DMS79 treated with DMSO at 0.1 percent for 48 hours (cell line): ENCODE results near the gene STAT5A.
A peak's percentile ranks its signal among the peaks of the same experiment; 100 is the strongest.
"Not testable (repeated sequence)": the region's sequence is repeated elsewhere in the genome, so short reads cannot be mapped to it uniquely, and the experiment has no call there.

Experiments
- DNase-seq: peaks from one replicate; lab custom pipeline; 2025; lab: John Stamatoyannopoulos, UW

The STAT5A gene

DNA sequence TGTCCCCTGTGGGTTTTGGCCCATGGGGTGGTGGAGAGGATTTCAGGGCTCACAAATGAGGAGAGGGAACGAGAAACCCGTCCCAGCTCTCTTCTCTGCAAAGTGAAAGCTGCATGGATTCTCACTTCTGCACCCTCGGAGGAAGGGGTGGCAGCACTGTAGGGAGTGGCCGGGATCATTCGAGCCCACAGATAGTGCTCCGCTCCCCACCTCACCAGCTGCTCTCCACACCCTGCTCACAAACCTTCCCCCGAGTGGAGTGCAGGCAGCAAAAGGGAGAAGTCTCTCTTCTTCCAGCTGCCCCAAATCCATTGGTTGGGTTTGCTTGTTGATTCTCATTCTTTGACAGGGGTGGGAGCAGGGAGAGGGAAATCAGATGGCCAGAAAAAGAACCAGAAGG lies 20.1 kb downstream of the STAT5A start:
- DNase-seq: no peak

DNA sequence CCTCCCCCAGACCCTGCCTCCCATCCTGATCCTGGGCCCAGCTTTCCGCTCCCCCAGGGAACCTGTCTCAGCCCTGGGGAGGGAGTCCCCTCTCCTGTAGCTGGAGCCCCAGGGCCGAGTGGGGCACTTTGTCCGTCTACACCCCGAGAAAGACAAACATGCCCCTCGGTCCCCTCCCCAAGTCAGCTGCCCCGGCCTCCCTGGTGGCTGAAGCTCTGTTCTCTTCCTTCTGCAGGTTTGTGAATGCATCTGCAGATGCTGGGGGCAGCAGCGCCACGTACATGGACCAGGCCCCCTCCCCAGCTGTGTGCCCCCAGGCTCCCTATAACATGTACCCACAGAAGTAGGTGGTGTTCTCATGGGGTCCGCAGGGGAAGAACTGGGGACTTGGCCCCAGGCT lies 20.8 kb downstream of the STAT5A start:
- no peak for DNase-seq

DNA sequence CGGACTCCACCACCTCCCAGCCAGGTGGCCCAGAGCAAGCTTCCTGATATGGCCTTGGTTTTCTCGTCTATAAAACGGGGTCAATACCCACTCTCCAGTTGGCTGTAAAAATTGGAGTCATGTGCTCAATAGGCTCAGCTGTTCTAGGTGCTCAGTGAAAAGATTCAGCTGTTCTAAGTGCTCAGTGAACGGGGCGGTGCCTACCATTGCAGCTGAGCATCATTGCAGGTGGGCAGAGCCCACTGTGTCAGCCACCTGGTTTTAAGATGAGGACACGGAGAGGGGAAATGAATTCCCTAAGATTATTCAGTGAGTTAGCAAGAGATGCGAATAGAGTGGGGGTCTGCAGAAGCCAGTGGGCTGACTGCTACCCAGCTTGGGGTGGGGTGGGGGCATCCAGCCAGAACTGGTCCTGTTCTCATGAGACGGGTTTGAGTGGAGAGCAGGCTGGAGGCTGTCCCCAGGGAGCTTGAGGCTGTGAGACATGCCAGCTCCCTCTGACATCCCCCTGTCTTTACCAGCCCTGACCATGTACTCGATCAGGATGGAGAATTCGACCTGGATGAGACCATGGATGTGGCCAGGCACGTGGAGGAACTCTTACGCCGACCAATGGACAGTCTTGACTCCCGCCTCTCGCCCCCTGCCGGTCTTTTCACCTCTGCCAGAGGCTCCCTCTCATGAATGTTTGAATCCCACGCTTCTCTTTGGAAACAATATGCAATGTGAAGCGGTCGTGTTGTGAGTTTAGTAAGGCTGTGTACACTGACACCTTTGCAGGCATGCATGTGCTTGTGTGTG lies 21.9 kb downstream of the STAT5A start:
- no peak for DNase-seq

DNA sequence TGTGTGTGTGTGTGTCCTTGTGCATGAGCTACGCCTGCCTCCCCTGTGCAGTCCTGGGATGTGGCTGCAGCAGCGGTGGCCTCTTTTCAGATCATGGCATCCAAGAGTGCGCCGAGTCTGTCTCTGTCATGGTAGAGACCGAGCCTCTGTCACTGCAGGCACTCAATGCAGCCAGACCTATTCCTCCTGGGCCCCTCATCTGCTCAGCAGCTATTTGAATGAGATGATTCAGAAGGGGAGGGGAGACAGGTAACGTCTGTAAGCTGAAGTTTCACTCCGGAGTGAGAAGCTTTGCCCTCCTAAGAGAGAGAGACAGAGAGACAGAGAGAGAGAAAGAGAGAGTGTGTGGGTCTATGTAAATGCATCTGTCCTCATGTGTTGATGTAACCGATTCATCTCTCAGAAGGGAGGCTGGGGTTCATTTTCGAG lies 22.5 kb downstream of the STAT5A start:
- DNase-seq: no peak

DNA sequence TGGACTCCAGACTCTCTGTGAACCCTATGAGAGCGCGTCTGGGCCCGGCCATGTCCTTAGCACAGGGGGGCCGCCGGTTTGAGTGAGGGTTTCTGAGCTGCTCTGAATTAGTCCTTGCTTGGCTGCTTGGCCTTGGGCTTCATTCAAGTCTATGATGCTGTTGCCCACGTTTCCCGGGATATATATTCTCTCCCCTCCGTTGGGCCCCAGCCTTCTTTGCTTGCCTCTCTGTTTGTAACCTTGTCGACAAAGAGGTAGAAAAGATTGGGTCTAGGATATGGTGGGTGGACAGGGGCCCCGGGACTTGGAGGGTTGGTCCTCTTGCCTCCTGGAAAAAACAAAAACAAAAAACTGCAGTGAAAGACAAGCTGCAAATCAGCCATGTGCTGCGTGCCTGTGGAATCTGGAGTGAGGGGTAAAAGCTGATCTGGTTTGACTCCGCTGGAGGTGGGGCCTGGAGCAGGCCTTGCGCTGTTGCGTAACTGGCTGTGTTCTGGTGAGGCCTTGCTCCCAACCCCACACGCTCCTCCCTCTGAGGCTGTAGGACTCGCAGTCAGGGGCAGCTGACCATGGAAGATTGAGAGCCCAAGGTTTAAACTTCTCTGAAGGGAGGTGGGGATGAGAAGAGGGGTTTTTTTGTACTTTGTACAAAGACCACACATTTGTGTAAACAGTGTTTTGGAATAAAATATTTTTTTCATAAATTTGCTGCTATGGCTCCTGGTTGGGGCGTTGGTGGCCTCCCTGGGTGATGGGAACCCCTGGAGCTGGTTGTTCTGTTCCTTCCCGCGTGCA lies 23.1 kb downstream of the STAT5A start:
- DNase-seq: peak; percentile 52

DNA sequence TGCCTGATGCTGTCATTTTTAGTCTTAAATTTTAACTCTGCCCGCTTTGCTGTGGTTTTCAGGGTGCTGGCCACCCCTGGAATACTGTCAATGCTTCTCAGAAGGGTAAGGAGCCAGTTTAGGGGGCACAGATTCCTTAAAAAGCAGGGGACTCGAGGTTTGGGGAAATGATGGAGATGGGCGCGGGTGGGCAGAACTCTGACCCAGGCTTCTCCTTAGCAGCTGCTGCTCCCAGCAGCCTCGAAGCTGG lies 23.7 kb downstream of the STAT5A start:
- no peak for DNase-seq

DNA sequence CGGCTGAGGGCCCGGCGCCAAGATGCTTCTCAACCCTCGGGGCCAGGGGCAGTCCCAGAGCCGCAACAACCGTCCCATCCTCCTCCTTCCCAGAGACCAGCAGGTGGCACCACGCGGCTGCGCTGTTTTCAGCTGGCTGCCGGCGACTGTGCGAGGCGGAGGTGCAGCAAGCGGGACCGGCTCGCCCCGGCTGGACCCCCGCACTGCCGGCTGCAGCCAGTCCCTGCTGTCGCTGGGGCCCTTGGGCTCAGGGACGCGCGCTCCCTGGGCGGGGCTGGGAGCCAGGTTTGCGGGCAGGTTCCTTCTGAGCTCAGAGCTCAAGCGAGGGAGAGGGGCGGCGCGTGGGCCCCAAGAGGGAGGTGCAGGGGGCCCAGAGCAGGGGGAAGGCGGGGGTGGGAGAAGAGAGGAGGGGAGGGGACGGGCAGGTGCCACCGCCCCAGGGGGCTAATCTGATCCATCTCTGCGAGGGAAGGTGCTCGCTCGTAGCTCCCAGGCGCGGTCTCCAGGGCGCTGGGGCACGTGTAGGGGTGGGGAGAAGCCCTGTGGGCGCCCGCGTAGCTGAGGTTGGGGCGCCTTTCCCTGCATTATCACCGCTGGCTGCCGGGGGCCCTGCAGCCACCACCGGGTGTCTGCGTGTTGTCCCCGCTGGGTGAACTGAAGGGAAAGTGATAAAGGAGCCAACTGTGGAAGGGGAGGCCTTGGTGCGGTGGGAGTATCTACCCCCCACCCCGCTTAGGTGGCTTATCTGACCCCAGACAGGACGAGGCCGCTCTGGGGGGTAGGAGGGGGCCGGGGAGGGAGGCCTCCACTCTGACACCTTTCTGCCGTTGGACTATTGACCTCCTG lies 24.2 kb downstream of the STAT5A start:
- DNase-seq: peak; percentile 88

DNA sequence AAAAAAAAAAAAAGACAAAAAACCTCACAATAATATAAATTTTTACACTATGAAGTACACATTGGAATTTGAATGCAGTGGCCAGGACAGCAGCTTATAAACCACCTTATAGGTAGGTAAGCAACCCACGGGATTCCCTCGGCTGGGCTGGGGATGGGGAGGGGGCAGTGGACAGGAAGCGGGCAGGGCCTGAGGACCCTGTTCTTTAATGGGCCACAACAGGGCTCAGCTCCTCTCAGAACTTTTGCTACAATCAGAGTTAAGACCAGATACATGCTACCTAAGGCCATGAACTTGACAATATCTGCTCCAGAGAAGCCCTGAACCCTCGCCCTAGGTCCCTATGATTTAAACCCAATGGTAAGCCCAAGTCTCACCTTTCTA lies 25.1 kb downstream of the STAT5A start:
- DNase-seq: no peak

DNA sequence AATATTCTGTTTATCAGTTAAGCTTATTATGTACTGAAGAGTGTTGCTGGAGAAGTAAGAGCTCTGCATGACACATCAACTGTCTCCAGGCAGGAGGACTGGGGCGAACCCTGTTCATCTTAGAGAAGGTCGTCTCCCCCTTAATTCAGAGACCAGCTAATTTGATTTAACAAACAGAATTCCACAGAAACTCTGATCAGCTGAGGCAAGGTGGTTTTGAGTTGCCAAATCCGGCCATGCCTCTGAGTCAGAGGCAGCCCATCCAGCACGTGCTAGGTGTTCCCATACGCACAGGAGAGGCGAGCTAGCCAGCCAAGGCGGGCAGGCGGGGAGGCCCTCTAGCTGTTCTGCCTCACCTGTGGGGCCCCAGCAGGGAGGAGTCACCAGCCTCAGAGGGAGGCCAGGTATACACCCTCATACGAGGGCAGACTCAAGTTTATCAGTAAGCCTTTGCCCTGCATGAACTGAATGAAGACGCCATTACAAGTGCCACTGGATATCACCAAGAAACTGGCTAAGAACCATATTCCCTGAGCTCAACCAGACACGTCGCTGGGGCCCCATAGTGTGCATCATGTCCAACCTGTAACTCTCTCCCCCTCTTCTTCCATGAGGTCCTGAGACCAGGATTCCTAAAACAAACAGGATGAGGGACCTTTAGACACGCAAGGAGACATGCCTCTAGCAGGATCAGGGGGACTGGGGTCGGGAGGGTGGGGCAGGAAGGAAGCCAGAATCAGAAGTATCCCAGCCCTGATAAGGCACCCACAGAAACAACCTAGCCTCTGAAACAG lies 25.7 kb downstream of the STAT5A start:
- no peak for DNase-seq

DNA sequence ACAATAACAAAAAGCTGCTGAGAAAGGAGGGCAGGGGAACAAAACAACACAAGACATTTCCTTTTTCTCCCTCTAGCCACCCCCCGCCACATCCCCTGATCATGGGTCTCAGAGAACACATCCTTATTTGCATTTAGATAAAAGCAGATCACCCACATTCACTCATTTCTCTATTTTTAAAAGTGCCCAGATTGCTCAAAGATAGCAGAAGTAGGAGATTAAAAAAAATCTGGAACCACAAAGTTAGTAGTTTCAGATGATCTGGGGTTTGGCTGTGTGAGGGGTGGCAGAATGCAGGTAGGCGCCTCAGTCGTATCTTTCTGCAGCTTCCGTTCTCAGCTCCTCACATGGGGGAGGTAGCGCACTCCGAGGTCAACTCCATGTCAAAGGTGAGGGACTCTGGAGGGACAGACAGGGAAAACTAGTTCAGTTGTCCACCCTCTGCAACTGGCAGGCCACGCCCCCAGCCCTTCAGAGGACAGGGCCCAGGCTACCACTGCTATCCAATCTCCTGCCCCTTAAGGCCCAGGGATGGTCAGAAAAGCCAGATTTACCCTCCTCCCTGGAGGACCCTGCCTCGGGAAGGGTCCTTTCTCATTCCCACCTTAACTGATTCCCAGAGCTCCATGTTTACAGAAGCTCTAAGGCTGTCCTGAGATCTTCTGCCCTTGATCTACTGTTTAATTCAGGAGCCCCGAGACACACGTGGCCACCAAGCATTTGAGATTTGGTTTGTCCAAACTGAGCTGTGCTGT lies 27.3 kb downstream of the STAT5A start:
- DNase-seq: no peak

DNA sequence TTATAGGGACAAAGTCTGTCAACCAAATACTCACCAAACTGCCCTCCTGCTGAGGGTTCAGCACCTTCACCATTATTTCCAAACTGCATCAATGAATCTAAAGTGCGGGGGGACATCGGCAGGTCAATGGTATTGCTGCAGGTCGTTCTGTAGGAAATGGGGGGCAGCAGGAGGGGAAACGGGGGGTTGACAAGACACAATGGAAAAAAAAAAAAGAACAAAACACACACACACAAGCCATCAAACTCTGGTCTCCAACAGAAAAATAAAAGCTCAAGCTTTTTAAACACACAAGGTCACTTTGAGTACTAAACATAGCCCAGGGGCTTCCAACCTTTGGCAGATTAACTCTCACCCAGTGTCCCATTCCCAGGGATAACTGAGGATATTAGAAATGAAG lies 28.5 kb downstream of the STAT5A start:
- DNase-seq: no peak

DNA sequence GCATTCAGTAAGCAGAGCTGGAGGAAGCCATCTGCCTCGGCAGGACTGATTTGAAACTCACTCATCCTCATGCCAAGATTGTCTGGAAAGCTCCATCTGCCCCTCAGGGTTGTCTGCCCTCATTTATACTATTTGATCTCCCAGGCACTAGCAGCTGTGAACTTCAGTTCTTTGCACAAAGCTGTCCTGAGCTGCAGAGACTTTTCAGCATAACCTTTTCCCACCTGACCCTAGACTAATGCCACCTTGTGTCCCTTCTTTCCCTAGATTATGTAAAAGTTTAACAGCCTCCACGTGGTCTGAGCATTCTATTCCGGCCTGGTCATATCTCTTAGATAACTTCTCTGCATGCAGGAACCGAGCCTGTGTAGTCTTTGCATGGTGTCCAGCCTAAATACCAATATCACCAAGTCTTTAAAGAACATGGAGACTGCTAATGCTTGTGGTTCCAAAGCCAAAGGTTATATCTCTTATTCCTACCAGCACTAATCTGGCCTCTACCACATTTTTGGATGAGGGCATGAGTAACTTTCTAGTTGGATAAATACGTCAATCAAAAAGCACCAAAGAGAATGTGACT lies 29.1 kb downstream of the STAT5A start:
- DNase-seq: no peak

DNA sequence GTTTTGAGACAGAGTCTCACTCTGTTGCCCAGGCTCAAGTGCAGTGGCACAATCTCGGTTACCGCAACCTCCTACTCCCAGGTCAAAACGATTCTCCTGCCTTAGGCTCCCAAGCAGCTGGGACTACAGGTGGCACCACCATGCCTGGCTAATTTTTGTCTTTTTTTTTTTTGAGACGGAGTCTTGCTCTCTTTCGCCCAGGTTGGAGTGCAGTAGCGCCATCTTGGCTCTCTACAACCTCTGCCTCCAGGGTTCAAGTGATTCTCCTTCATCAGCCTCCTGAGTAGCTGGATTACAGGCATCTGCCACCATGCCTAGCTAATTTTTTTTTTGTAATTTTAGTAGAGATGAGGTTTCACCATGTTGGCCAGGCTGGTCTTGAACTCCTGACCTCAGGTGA lies 29.7 kb downstream of the STAT5A start:
- not testable (repeated sequence) for DNase-seq

DNA sequence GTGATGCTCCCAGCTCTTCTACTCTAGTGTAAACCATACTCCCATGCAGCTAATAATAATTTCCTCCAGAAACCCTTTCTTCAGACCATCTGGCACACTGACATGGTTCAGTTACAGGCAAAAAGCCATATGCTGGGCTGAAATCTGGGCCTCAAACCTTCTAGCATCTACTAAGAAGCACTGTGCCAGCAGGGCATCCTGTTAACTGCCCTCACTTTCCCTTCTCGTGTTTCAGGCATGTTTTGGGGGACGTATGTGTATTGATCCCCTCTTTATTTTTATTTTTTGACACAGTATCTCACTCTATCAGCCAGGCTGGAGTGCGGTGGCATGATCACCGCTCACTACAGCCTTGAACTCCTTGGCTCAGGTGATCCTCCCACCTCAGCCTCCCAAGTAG lies 33.3 kb downstream of the STAT5A start:
- no peak for DNase-seq

DNA sequence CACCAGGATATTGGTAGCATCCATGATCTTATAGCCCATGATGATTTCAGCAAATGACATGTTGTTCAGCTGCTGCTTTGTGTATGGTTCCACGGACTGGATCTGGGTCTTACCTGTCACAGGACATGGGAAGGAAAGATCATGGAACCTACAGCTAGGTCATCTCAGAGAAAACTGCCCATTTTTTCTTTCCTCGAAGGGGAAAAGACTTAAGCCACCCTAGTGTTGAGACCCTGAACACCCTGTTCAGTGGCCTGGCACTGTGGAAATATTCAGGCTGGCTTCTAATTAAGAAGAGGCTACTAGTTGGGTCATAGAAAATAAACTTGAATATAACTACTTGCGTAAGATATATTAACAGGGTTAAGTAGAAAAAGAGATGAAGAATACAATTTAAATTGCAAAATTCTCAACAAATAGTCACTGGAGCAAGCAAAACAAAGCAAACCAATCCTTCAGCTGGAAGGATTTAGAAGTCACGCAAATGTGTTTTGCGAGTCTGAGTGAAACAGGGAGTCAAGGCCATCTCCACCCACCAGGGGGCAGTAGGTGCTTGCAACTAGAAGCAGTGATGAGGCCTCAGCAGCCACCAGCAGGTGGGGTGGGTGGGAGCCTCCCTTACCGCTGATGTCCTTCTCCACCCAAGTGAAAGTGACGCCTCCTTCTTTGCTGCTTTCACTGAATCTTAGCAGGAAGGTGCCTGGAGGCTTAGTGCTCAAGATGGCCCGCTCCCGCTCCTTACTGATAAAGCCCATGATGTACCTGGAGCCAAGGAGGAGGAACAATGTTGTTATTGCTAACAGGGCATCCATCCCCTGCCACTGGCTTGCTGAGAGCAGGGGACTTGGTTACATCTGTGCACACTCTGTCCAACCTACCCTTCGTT lies 34.3 kb downstream of the STAT5A start:
- peak; percentile 88 for DNase-seq

DNA sequence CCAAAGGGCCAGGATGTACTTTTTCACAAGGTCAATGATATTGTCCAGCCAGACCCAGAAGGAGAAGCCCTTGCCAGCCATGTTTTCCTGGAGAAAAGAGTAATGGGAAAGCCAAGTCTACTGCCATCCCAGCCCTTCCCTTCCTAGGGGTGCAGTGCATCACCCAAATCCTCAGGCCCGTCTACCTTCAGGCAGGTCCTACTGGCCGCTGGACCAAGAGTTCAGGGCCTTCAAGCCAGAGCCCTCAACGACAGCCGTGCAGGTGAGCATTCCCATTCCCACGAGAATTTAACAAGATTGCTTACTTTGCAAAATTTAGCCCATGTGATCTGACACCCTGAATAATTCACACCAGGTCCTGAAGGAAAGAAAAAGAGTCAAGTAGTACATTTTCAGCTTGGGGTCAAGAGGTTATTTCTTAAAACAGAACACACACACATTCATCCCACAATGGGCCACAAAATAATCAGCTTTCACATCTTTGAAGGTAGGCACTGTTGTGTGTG lies 35.0 kb downstream of the STAT5A start:
- no peak for DNase-seq

DNA sequence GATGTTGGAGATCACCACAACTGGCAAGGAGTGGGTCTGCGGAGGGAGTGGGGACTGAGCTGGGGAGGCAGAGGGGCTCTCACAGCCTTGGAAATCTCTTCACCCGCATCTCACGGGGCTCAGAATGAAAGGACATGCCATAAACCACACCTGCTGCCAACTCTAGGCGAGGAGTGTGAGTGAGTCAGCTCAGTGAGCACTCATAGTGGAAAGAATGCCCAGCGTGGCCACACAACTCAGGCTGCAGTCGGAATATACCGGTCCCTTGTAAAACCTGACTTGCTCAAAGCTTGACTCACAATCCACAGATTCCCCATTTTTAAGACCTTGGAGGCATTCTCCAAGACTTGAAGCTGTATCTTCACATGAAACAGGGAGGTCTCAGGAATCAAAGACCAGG lies 36.7 kb downstream of the STAT5A start:
- DNase-seq: no peak

DNA sequence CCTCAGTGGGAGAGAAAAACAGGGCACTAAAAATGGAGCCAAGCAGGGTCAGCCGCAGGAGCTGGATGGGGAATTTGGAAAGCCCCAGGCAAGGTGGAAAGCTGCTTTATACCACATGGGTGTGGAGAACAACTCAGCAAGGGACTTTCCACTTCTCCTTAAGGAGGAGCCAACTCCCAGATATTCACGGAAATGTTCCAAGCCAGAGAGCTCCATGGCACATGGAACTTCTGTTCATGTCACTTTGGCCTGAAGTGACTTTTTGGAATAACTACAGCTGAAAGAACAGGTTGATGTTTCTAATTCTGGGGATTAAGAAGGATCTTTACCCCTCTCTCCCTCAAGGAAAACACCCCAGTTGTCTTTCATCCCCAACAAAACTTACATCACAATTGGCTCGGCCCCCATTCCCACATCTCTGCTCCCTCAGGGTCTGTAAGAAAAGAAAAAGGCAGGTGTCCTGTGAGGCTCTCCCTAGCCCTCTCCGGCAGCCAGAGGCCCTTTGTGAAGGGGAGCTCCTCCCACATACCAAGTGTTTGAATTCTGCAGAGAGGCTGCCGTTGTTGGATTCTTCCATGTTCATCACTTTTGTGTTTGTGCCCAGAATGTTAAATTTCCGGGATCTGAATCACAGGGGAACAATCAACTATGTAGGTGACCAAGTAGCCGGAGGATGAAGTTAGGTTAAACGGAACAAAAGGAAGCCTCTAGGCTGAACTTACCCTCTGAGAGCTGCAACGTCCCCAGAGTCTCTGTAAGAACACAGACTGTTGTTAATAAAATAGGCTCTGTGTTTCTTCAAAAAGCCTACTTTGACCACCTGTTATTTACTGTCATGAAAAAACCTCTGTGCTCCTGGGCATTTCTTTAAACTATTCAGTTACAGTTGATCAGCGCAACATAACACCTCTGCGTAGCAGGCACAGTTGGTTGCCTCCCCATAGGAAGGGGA lies 41.0 kb downstream of the STAT5A start:
- DNase-seq: no peak

DNA sequence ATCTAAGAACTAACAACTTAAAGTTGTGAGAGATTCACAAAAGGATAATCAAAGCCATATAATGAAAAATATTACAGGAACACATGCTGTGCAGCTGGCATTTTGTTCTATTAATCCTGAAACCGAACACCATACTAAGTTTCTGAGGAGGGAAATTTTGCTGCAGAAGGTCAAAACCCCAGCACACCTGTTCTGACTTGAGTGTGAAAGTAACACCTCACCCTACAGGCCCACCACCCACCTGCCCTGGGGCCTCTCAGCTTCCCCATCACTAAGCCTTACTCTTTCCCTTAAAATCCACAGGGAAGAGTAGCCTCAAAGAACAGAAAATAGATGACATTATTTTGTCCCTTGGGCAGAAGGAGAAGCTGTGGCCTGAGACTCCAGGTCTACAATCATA lies 44.8 kb downstream of the STAT5A start:
- no peak for DNase-seq
